Glutamatergic neuron (in vitro differentiated cells): ENCODE data around the gene ZNF398. TPM values are rescaled to one million over a fixed set of nuclear protein-coding genes. Genes with fewer than 3 reads are reported as not detected.

ENCODE experiments used
- DNase-seq: peaks from one replicate; pipeline ENCODE4 v3.0.0; 2022
- H3K27ac Mint-ChIP-seq: one replicate; pipeline ENCODE4 v1.8.0; 2020; ENCODE audit warnings: mild to moderate bottlenecking, mixed read lengths, inconsistent platforms; ENCODE audit not compliant: unreplicated experiment
- H3K27me3 Mint-ChIP-seq: one replicate; pipeline ENCODE4 v1.8.0; 2020; ENCODE audit warnings: mild to moderate bottlenecking, moderate library complexity, mixed read lengths, inconsistent platforms; ENCODE audit not compliant: unreplicated experiment
- H3K36me3 Mint-ChIP-seq: one replicate; pipeline ENCODE4 v1.8.0; 2020; ENCODE audit warnings: mild to moderate bottlenecking, mixed read lengths, inconsistent platforms; ENCODE audit not compliant: unreplicated experiment
- H3K4me1 Mint-ChIP-seq: one replicate; pipeline ENCODE4 v1.8.0; 2020; ENCODE audit warnings: mild to moderate bottlenecking, low read depth, mixed read lengths, inconsistent platforms; ENCODE audit not compliant: unreplicated experiment
- H3K4me3 Mint-ChIP-seq: one replicate; pipeline ENCODE4 v1.8.0; 2020; ENCODE audit warnings: mild to moderate bottlenecking, mixed read lengths, inconsistent platforms; ENCODE audit not compliant: unreplicated experiment
- H3K9me3 Mint-ChIP-seq: one replicate; pipeline ENCODE4 v1.8.0; 2020; ENCODE audit warnings: mild to moderate bottlenecking, moderate library complexity, mixed read lengths, inconsistent platforms; ENCODE audit not compliant: unreplicated experiment
- CTCF ChIP-seq: fragments of 200-600 bp; sonication (generic); IDR thresholded peaks from one replicate; pipeline ENCODE4 v1.5.0; 2021; ENCODE audit not compliant: partially characterized antibody, unreplicated experiment
- total RNA-seq: library from RNA; stranded (reverse); fragmentation: NEBNext Ultra II Directional; extraction: Animal tissue kit (Norgen Biotek cat#: 25700); gene quantifications from one replicate; pipeline ENCODE4 v1.2.1, GENCODE V29; 2021; ENCODE audit not compliant: unreplicated experiment

The ZNF398 gene
- total RNA-seq, 1 donor from 2014 or later: 13.9 TPM

DNA sequence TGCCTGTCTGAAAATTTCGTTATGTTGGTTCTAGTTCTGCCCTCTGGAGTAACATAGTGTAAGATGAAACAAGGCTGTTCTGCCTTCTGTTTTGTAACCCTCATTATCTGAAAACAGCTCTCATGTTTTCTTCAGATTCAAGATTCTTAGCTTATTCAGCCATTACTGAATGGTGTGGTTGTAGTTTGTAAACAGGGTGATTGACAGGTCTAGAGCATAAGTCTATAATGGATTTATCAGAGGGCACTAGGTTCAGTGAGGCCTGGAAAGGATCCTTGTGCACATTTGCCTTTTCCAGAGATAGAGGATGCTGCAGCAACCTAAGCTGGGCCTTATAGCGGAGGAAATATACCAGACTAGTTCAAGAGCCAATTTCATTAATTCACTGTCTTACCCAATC, 6.1 kb downstream of the ZNF398 start:
- peaks cover 5% of the 10 kb centered on the region for H3K36me3 Mint-ChIP-seq
- no peak for TF ChIP-seq CTCF
- DNase-seq: no peak
- no peaks in the 10 kb centered on the region for H3K9me3 Mint-ChIP-seq
- peaks cover 5% of the 10 kb centered on the region for H3K4me1 Mint-ChIP-seq
- no peak overlapping the region for H3K4me3 Mint-ChIP-seq
- H3K27ac Mint-ChIP-seq: no peak overlapping the region
- peaks cover 2% of the 10 kb centered on the region for H3K27me3 Mint-ChIP-seq

GRCh38 chr7:149154056-149154455, 6.8 kb downstream of the ZNF398 start:
- Mint-ChIP-seq H3K4me3 (no peak overlapping the region), H3K36me3 (peaks cover 5% of the 10 kb centered on the region), H3K4me1 (peaks cover 5% of the 10 kb centered on the region), H3K27me3 (no peaks in the 10 kb centered on the region), H3K9me3 (no peaks in the 10 kb centered on the region), H3K27ac (no peak overlapping the region)
- TF ChIP-seq CTCF: no peak
- DNase-seq: no peak

GRCh38 chr7:149156898-149157297, 9.6 kb downstream of the ZNF398 start:
- TF ChIP-seq CTCF: no peak
- no peak for DNase-seq
- Mint-ChIP-seq H3K36me3 (peaks cover 5% of the 10 kb centered on the region), H3K4me1 (no peaks in the 10 kb centered on the region), H3K4me3 (no peak overlapping the region), H3K27ac (no peak overlapping the region), H3K9me3 (no peaks in the 10 kb centered on the region), H3K27me3 (no peaks in the 10 kb centered on the region)

DNA sequence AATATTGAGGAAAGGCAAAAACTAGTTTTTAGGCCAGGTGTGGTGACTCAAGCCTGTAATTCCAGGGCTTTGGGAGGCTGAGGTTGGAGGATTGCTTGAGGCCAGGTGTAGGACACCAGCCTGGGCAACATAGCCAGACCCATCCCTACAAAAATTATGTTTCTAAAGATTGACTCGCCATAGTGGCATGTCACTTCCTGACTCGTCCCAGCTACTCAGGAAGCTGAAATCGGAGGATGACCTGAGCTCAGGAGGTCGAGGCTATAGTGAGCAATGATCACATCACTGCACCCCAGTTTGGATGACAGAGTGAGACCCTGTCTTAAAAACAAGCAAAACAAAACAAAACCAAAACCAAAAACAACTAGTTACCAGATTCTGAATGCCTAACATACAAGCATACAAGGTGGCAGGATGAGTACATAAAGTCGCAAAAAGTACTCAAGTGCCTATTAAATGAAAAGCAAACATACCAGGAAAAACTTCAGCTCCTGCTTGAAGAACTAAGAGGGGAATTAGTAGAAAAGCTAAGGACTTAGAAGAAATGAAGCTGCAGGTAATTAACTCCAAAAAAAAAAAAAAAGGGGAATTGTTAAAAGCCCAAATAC, 14.1 kb downstream of the ZNF398 start:
- TF ChIP-seq CTCF: no peak
- Mint-ChIP-seq H3K36me3 (peaks cover 5% of the 10 kb centered on the region), H3K27ac (no peak overlapping the region), H3K9me3 (no peaks in the 10 kb centered on the region), H3K4me1 (no peaks in the 10 kb centered on the region), H3K27me3 (no peaks in the 10 kb centered on the region), H3K4me3 (no peak overlapping the region)
- no peak for DNase-seq

DNA sequence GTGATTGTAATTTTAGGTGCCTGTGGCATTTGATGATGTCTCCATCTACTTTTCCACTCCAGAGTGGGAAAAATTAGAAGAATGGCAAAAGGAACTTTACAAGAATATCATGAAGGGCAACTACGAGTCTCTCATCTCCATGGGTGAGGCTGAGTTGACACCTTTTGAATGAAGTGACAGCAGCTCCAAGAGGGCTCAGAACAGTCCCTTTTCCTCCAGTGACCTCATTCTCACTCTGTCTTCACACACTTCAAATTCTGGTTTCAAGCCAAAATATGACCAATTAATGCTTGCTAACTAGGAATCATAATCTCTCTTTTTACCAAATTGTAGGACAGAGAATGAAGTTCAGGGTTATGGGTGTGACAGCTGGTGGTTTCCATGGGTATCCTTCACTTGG, 18.9 kb downstream of the ZNF398 start:
- Mint-ChIP-seq H3K4me1 (no peaks in the 10 kb centered on the region), H3K36me3 (no peaks in the 10 kb centered on the region), H3K27ac (no peak overlapping the region), H3K9me3 (no peaks in the 10 kb centered on the region), H3K27me3 (no peaks in the 10 kb centered on the region), H3K4me3 (no peak overlapping the region)
- no peak for DNase-seq
- TF ChIP-seq CTCF: no peak
